Calu3 (cell line): ENCODE measurements around the gene USP24. TPM values are rescaled to one million over a fixed set of nuclear protein-coding genes. Genes with fewer than 3 reads are reported as not detected.

Source experiments
- BruUV-seq: library from RNA; stranded (reverse); fragments of 400-500 nt; replicated peaks from 2 replicates; lab custom pipeline; 2021; lab: Mats Ljungman, UMichigan
- CTCF ChIA-PET: fragments of 300-600 bp; sonication (Branson Sonifier 250); formaldehyde crosslinking; loops from one replicate; lab custom pipeline; 2022; ENCODE audit warnings: antibody characterized with exemption; lab: Charles Lee
- DNase-seq: peaks from one replicate; pipeline ENCODE4 v3.0.0; 2022
- H3K27ac Mint-ChIP-seq: one replicate; pipeline ENCODE4 v1.8.0; 2022; ENCODE audit warnings: mixed read lengths; ENCODE audit not compliant: unreplicated experiment
- H3K27me3 Mint-ChIP-seq: one replicate; pipeline ENCODE4 v1.8.0; 2022; ENCODE audit warnings: mixed read lengths; ENCODE audit not compliant: unreplicated experiment
- H3K36me3 Mint-ChIP-seq: one replicate; pipeline ENCODE4 v1.8.0; 2022; ENCODE audit warnings: mild to moderate bottlenecking, moderate library complexity, mixed read lengths; ENCODE audit not compliant: insufficient read depth, unreplicated experiment
- H3K4me1 Mint-ChIP-seq: one replicate; pipeline ENCODE4 v1.8.0; 2022; ENCODE audit warnings: mild to moderate bottlenecking, low read depth, mixed read lengths; ENCODE audit not compliant: unreplicated experiment
- H3K4me3 Mint-ChIP-seq: one replicate; pipeline ENCODE4 v1.8.0; 2022; ENCODE audit warnings: mild to moderate bottlenecking, low read depth, moderate library complexity, mixed read lengths; ENCODE audit not compliant: unreplicated experiment
- H3K9me3 Mint-ChIP-seq: one replicate; pipeline ENCODE4 v1.8.0; 2022; ENCODE audit warnings: low read depth, mixed read lengths; ENCODE audit not compliant: unreplicated experiment
- CTCF ChIP-seq: fragments of 200-600 bp; IDR thresholded peaks from one replicate; pipeline ENCODE4 v1.8.0; 2022; ENCODE audit warnings: antibody characterized with exemption; ENCODE audit not compliant: unreplicated experiment
- intact Hi-C: fragments of 100-400 bp; cut with micrococcal nuclease; formaldehyde crosslinking; loops from one replicate; pipeline ENCODE4 v1.10.0; 2022; ENCODE audit not compliant: unreplicated experiment
- total RNA-seq: library from RNA; stranded (reverse); gene quantifications from 2 replicates; pipeline ENCODE4 v1.2.3, GENCODE V29; 2022

Gene USP24
- total RNA-seq, 1 experiment from 2014 or later: 45.3 TPM

GRCh38 chr1:55213151-55213884 is 1.8 kb downstream of the USP24 start:
- Mint-ChIP-seq H3K27me3 (no peaks in the 10 kb centered on the region), H3K36me3 (peaks cover 48% of the 10 kb centered on the region), H3K9me3 (no peaks in the 10 kb centered on the region), H3K4me3 (peak overlapping the region; percentile 97), H3K27ac (peak overlapping the region; percentile 84), H3K4me1 (peaks cover 68% of the 10 kb centered on the region)
- BruUV-seq: no TSS peak
- TF ChIP-seq CTCF: no peak
- DNase-seq: no peak
- intact Hi-C loops: loop anchor here (2.0 kb wide), 3 partner anchors 23 to 71 kb away; no protein-coding TSS in a partner anchor
- CTCF ChIA-PET: no interaction called here

DNA sequence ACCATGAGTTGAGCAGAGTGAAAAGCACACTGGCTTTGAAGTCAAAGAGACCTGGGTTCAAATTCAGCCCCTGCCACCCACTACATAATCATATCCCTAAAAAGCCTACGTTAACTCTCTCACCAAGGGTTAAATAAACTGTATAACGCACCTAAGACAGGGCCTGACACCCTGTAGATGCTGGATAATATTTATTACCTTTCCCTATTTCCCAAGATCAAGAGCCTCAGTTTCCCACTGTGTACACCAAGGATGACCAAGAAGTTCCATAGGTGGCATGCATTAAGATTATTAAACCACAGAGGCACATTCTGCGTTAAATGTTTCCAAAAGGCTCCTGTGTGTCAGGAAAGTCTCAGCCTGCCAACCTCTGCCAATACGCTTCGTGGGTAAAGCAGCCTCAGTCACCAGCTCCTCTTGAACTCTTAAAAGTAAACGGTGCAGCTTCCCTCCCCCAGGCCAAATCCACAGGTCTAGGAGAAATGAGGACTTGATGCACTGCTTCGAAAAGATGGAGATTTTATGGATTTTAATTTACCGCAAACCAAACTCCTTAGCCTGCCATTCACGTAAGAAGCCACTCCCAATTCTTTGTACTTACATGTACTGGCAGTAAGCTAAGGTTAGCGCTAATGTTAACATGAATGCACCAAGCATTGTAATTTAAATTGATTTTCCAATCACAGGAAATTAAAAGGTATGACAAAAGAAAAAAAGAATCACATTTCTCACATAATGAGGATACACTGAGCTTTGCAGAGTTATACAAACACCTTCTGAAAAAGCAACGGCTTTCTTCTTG is 2.6 kb downstream of the USP24 start:
- TF ChIP-seq CTCF: no peak
- TSS peak; percentile 18 for BruUV-seq
- Mint-ChIP-seq H3K4me1 (peaks cover 63% of the 10 kb centered on the region), H3K9me3 (no peaks in the 10 kb centered on the region), H3K27me3 (no peaks in the 10 kb centered on the region), H3K36me3 (peaks cover 48% of the 10 kb centered on the region), H3K27ac (peak overlapping the region; percentile 57), H3K4me3 (peak overlapping the region; percentile 97)
- DNase-seq: no peak
- CTCF ChIA-PET: interaction anchor here (0.8 kb wide), 1 partner anchor 40 kb away, joined by 3 read pairs; no protein-coding TSS in a partner anchor
- intact Hi-C loops: loop anchor here (2.0 kb wide), 3 partner anchors 22 to 70 kb away; no protein-coding TSS in a partner anchor

DNA sequence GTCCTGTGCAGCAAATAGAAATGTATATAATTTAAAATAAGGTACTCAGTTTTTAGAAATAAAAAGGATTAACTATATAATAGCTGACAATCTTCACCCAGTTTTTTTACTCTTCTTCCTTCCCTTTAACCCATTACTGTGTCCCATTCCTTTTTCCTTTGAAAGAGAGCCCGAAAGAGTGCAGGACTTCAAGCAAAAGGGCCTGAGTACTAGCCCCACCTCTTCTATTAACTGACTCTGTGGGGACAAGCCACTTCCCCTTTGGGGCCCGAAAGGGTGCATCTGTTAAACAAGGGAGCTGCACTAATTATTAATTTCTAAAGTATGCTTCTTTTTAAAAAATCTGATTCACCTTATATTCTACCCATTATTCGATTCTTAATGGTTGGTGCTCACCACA is 3.3 kb downstream of the USP24 start:
- H3K27ac Mint-ChIP-seq: peak overlapping the region; percentile 20
- no peak for DNase-seq
- H3K36me3 Mint-ChIP-seq: peaks cover 48% of the 10 kb centered on the region
- H3K4me1 Mint-ChIP-seq: peaks cover 58% of the 10 kb centered on the region
- no peaks in the 10 kb centered on the region for H3K27me3 Mint-ChIP-seq
- H3K9me3 Mint-ChIP-seq: no peaks in the 10 kb centered on the region
- intact Hi-C loops: loop anchor here (2.0 kb wide), 3 partner anchors 21 to 69 kb away; no protein-coding TSS in a partner anchor
- peak overlapping the region; percentile 97 for H3K4me3 Mint-ChIP-seq
- TF ChIP-seq CTCF: no peak
- BruUV-seq: no TSS peak
- CTCF ChIA-PET: no interaction called here

DNA sequence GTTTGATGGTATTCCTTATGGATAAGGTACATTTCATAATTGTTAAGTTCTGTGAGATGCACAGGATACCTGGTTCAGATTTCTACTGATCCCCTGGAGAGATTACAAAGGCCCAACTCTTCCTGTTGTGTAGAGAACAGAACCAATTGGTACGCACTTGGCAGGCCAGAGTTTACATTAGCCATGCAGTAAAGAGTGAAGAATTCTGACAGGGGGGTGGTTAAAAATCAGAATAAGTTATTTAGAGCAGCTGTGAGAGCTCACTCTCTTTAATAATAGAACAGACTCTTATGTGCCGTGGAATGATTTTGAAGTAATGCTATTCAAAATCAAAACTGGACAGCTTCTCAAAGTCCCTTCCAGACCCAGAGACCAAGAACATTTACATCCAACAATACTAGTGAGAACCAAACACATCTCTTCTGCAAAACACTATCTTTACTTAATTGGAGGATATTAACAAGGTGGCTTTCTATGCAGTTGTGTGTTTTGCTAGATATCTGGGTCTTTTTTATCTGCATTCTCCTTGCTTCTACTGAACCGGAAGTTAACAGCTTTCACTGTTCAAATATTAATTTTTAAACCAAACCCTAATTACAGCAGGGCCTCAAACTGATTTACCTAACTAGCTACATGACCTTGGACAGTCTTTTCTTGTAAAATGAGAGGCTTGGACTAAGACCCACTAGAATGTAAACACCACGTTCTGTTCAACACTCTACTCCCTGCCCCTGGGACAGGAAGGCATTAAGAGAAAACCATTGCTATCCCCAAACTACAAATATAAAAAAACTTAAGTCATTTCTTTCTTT is 4.0 kb downstream of the USP24 start:
- Mint-ChIP-seq H3K4me1 (peaks cover 58% of the 10 kb centered on the region), H3K27ac (peak overlapping the region; percentile 20), H3K9me3 (no peaks in the 10 kb centered on the region), H3K27me3 (no peaks in the 10 kb centered on the region), H3K36me3 (peaks cover 41% of the 10 kb centered on the region), H3K4me3 (peak overlapping the region; percentile 97)
- CTCF ChIA-PET: no interaction called here
- BruUV-seq: no TSS peak
- intact Hi-C loops: no loop called here
- TF ChIP-seq CTCF: no peak
- DNase-seq: no peak
